Measurements from ENCODE around the gene STK35. TPM values are rescaled to one million over a fixed set of nuclear protein-coding genes. Genes with fewer than 3 reads are reported as not detected.
A peak's percentile ranks its signal among the peaks of the same experiment; 100 is the strongest.

Gene STK35
- polyA plus RNA-seq, 1 experiment, result 8.2 TPM

DNA sequence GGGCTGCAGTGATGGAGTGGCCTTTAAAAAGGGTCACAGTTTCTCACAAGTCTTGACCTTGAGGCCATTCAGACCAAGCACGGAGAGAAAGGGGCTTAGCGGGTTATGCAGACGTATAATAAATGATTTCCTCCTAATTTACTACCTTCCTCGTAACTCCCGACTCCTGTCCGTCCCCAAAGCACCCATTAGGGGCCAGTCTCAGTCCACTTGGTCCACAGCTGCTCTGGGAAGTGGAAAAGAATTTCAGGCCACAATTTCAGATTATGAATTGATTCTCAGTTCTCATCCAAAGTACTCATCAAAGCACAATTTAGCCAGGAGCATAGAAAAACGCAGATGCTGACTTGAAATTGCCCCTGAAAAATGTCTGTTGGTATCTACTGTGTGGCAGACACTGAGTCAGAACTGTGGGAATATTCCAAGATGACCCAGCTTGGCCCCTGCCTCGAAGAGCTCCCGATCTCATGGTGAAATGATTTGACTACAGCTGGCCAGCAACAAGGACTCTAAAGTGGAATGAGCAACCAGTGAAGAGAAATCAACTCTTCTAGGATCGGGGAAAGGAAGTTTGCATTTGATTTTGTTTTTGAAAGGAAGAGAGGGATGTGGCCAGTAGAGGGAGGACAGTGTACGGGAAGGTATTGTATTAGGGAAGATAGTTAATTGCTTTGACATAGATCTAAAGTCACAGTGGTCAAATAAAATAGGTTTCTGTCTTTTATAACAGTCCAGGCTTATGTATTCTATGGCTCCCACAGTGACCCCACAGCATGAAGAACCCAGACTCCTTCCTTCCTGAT is 15.2 kb upstream of the STK35 start:
- no peaks in the 10 kb centered on the region for H3K36me3 ChIP-seq (ENCODE audit: control insufficient read depth, insufficient read depth, low read length)
- CTCF ChIA-PET, result interaction anchor here (0.9 to 1.5 kb wide), 2 partner anchors 86 to 99 kb away, joined by 3 to 6 read pairs; no protein-coding TSS in a partner anchor
- H3K4me3 ChIP-seq (ENCODE audit: low read depth, low read length), result no peak overlapping the region
- POLR2A ChIA-PET, result no interaction called here
- TF ChIP-seq, protein P1, sequence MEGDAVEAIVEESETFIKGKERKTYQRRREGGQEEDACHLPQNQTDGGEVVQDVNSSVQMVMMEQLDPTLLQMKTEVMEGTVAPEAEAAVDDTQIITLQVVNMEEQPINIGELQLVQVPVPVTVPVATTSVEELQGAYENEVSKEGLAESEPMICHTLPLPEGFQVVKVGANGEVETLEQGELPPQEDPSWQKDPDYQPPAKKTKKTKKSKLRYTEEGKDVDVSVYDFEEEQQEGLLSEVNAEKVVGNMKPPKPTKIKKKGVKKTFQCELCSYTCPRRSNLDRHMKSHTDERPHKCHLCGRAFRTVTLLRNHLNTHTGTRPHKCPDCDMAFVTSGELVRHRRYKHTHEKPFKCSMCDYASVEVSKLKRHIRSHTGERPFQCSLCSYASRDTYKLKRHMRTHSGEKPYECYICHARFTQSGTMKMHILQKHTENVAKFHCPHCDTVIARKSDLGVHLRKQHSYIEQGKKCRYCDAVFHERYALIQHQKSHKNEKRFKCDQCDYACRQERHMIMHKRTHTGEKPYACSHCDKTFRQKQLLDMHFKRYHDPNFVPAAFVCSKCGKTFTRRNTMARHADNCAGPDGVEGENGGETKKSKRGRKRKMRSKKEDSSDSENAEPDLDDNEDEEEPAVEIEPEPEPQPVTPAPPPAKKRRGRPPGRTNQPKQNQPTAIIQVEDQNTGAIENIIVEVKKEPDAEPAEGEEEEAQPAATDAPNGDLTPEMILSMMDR (IDR thresholded peaks at IDR 0.05; ENCODE audit: insufficient read depth, low read depth, low read length), result peak; percentile 45
- H3K27me3 ChIP-seq (ENCODE audit: control insufficient read depth, insufficient read depth, low read length), result peaks cover 9% of the 10 kb centered on the region
- no peak for DNase-seq (ENCODE audit: low read depth)

DNA sequence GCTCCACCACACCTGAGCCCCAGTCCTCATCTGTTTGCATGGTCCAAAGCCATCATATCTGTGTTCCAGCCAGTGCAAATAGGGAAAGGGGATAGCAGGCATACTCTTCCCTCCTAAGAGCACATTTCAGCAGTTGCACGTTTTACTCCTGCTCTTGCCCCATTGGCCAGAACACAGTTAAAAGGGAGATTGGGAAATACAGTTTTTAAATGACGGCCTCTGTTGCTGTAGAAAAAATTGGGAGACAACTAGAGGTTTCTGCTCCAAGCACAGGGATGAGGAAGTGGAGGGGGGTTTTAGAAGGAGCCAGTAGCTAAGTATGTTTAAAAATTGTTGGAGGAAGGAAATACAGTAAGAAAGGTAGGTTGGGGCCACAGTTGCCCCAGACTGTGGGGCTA is 14.6 kb upstream of the STK35 start:
- H3K4me3 ChIP-seq (ENCODE audit: low read depth, low read length), result no peak overlapping the region
- ChIA-PET CTCF (interaction anchor here (1.5 to 2.4 kb wide), 2 partner anchors 85 to 86 kb away, joined by 6 to 10 read pairs; no protein-coding TSS in a partner anchor), POLR2A (no interaction called here)
- H3K27me3 ChIP-seq (ENCODE audit: control insufficient read depth, insufficient read depth, low read length), result peaks cover 10% of the 10 kb centered on the region
- TF ChIP-seq, protein P1 (IDR thresholded peaks at IDR 0.05; ENCODE audit: insufficient read depth, low read depth, low read length), result no peak
- no peak for DNase-seq (ENCODE audit: low read depth)
- no peaks in the 10 kb centered on the region for H3K36me3 ChIP-seq (ENCODE audit: control insufficient read depth, insufficient read depth, low read length)

DNA sequence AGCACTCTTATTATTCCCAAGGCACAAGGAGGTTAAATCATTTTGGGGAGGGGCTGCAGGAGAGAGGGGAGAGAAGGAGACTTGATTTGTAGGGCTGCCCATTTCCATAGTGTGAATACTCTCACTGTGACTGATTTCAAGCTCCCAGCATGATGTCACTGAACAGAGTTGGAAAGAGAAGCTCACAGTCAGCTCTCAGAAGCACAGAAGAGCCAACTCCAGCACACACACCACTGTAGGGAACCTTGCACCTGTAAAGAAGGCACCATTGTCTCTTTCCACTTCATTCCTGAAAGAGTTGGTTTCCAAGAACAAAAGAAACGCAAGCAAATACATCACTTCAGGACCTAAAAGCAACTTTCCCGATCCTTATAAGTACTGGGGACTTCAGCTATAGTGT is 12.7 kb upstream of the STK35 start:
- POLR2A ChIA-PET, result no interaction called here
- CTCF ChIA-PET, result interaction anchor here (2.4 kb wide), 1 partner anchor 84 kb away, joined by 10 read pairs; no protein-coding TSS in a partner anchor

DNA sequence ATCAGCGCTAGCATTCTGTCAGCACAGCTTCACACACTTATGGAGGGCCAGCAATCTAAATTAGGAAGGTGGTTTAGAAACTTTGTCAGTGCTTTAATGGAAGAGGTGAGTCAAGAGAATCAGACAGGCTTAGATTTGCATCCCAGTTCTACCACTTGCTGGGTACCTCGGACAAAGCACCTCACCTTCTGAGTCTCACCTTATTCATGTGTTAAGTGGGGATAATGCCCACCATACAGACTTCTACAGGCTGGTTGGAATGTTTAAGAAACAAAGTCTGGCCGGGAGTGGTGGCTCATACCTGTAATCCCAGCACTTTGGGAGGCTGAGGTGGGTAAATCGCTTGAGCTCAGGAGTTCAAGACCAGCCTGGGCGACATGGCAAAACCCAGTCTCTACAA is 12.2 kb upstream of the STK35 start:
- H3K4me3 ChIP-seq (ENCODE audit: low read depth, low read length), result no peak overlapping the region
- CTCF ChIA-PET, result interaction anchor here (2.4 kb wide), 1 partner anchor 83 kb away, joined by 10 read pairs; no protein-coding TSS in a partner anchor
- no peaks in the 10 kb centered on the region for H3K36me3 ChIP-seq (ENCODE audit: control insufficient read depth, insufficient read depth, low read length)
- POLR2A ChIA-PET, result no interaction called here
- TF ChIP-seq, protein P1 (IDR thresholded peaks at IDR 0.05; ENCODE audit: insufficient read depth, low read depth, low read length), result no peak
- peaks cover 15% of the 10 kb centered on the region for H3K27me3 ChIP-seq (ENCODE audit: control insufficient read depth, insufficient read depth, low read length)
- DNase-seq (ENCODE audit: low read depth), result no peak

More for the DNA sequence above, 12.7 kb upstream of the STK35 start:
- no peak overlapping the region for H3K4me3 ChIP-seq (ENCODE audit: low read depth, low read length)
- no peaks in the 10 kb centered on the region for H3K36me3 ChIP-seq (ENCODE audit: control insufficient read depth, insufficient read depth, low read length)
- peaks cover 12% of the 10 kb centered on the region for H3K27me3 ChIP-seq (ENCODE audit: control insufficient read depth, insufficient read depth, low read length)
- TF ChIP-seq, protein P1 (IDR thresholded peaks at IDR 0.05; ENCODE audit: insufficient read depth, low read depth, low read length), result no peak
- no peak for DNase-seq (ENCODE audit: low read depth)

DNA sequence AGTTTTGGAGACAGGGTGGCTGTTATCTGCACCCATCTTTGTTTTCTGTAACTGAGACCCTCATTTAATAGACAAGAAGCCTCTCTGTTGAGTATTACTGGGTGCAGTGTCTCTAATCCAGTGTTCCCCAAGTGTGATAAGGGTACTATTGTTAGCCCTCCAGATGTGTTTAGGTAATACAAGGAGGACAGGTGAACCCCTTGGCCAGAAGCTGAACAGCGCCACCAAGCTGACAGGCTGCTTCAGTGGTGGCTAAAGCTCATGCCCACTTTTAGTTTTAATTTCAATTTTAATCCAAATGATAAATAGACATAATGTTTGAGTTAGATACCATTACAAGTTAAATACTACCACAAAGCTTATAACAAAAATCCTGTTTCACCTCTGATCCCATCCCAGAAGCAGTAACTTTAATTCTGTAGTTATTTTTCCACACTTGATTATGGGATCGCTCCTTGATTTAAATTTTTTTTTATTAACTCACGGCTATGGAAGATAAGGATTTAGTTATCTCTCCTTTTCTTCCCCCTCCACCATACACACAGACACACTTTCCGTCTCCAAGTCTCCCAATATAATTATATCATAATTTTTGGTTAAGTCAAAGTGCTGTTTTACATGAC is 8.4 kb upstream of the STK35 start:
- POLR2A ChIA-PET, result no interaction called here
- CTCF ChIA-PET, result interaction anchor here (0.7 to 2.5 kb wide), 7 partner anchors 13 to 130 kb away, joined by 3 to 10 read pairs (median 3); no protein-coding TSS in a partner anchor
- TF ChIP-seq, protein P1 (IDR thresholded peaks at IDR 0.05; ENCODE audit: insufficient read depth, low read depth, low read length), result peak; percentile 46

More for the DNA sequence above, 8.4 kb upstream of the STK35 start:
- H3K4me3 ChIP-seq (ENCODE audit: low read depth, low read length), result no peak overlapping the region
- no peaks in the 10 kb centered on the region for H3K36me3 ChIP-seq (ENCODE audit: control insufficient read depth, insufficient read depth, low read length)
- peaks cover 13% of the 10 kb centered on the region for H3K27me3 ChIP-seq (ENCODE audit: control insufficient read depth, insufficient read depth, low read length)
- DNase-seq (ENCODE audit: low read depth), result no peak
